Caco-2 (cell line): Measurements from ENCODE around the gene DCBLD2. TPM values are rescaled to one million over a fixed set of nuclear protein-coding genes. Genes with fewer than 3 reads are reported as not detected.

Experiments used
- BruUV-seq: library from RNA; stranded (reverse); fragments of 400-500 nt; replicated peaks from 2 replicates; lab custom pipeline; 2021; lab: Mats Ljungman, UMichigan
- CTCF ChIA-PET: fragments of 300-600 bp; sonication (Branson Sonifier 250); formaldehyde crosslinking; loops from one replicate; lab custom pipeline; 2022; ENCODE audit warnings: antibody characterized with exemption; lab: Charles Lee
- POLR2A ChIA-PET: fragments of 300-600 bp; sonication (Branson Sonifier 250); formaldehyde crosslinking; loops from one replicate; lab custom pipeline; 2022; ENCODE audit warnings: antibody characterized with exemption; lab: Charles Lee
- DNase-seq, 2 experiments: peaks; one replicate each; pipeline versions ENCODE4 v3.0.0 to v3.0.0-alpha.2; 2020 to 2022
- H3K27me3 ChIP-seq: replicated peaks from 2 replicates; pipeline ENCODE4 v1.6.0; 2011; ENCODE audit warnings: low read length; ENCODE audit not compliant: control insufficient read depth, insufficient read depth
- H3K36me3 ChIP-seq: 2 replicates; pipeline ENCODE4 v1.5.1; 2011; ENCODE audit warnings: low read length; ENCODE audit not compliant: control insufficient read depth, insufficient read depth
- H3K4me1 ChIP-seq: fragments of 250-450 bp; sonication (Bioruptor Pico); 2 replicates; pipeline ENCODE4 v1.5.1; 2020; ENCODE audit warnings: mild to moderate bottlenecking
- H3K4me3 ChIP-seq: 2 replicates; pipeline ENCODE4 v1.5.1; 2011; ENCODE audit warnings: low read depth, mild to moderate bottlenecking, control low read depth, low read length
- H3K9me3 ChIP-seq: fragments of 250-450 bp; sonication (Bioruptor Pico); 2 replicates; pipeline ENCODE4 v1.5.1; 2020; ENCODE audit warnings: mild to moderate bottlenecking, moderate library complexity
- H3K27ac Mint-ChIP-seq: one replicate; pipeline ENCODE4 v1.8.0; 2022; ENCODE audit warnings: mixed read lengths; ENCODE audit not compliant: unreplicated experiment
- H3K27me3 Mint-ChIP-seq: one replicate; pipeline ENCODE4 v1.8.0; 2022; ENCODE audit warnings: mixed read lengths; ENCODE audit not compliant: insufficient read depth, unreplicated experiment
- H3K36me3 Mint-ChIP-seq: one replicate; pipeline ENCODE4 v1.8.0; 2022; ENCODE audit warnings: mild to moderate bottlenecking, mixed read lengths; ENCODE audit not compliant: insufficient read depth, unreplicated experiment
- H3K4me1 Mint-ChIP-seq: one replicate; pipeline ENCODE4 v1.8.0; 2022; ENCODE audit warnings: low read depth, mixed read lengths; ENCODE audit not compliant: unreplicated experiment
- H3K4me3 Mint-ChIP-seq: one replicate; pipeline ENCODE4 v1.8.0; 2022; ENCODE audit warnings: mild to moderate bottlenecking, moderate library complexity, mixed read lengths; ENCODE audit not compliant: unreplicated experiment
- H3K9me3 Mint-ChIP-seq: one replicate; pipeline ENCODE4 v1.8.0; 2022; ENCODE audit warnings: mixed read lengths; ENCODE audit not compliant: unreplicated experiment
- CTCF ChIP-seq, 2 experiments: fragments of 200-600 bp in 1 of 2; IDR thresholded peaks; 1 replicate in 1 of 2; 2 replicates in 1 of 2; pipeline versions ENCODE4 v1.5.1 to v1.8.0; 2011 to 2022; ENCODE audit warnings: antibody characterized with exemption in 1 of 2, control low read depth in 1 of 2, inconsistent platforms in 1 of 2, low read depth in 1 of 2, low read length in 1 of 2, mild to moderate bottlenecking in 1 of 2, moderate library complexity in 1 of 2; ENCODE audit not compliant: insufficient read depth in 1 of 2, severe bottlenecking in 1 of 2, unreplicated experiment in 1 of 2
- intact Hi-C: fragments of 100-400 bp; cut with micrococcal nuclease; formaldehyde crosslinking; loops from one replicate; pipeline ENCODE4 v1.10.0; 2022; ENCODE audit not compliant: unreplicated experiment
- total RNA-seq: library from RNA; stranded (reverse); gene quantifications from 2 replicates; pipeline ENCODE4 v1.2.3, GENCODE V29; 2022

The DCBLD2 gene
- total RNA-seq, 1 experiment from 2014 or later: 53.0 TPM

DNA sequence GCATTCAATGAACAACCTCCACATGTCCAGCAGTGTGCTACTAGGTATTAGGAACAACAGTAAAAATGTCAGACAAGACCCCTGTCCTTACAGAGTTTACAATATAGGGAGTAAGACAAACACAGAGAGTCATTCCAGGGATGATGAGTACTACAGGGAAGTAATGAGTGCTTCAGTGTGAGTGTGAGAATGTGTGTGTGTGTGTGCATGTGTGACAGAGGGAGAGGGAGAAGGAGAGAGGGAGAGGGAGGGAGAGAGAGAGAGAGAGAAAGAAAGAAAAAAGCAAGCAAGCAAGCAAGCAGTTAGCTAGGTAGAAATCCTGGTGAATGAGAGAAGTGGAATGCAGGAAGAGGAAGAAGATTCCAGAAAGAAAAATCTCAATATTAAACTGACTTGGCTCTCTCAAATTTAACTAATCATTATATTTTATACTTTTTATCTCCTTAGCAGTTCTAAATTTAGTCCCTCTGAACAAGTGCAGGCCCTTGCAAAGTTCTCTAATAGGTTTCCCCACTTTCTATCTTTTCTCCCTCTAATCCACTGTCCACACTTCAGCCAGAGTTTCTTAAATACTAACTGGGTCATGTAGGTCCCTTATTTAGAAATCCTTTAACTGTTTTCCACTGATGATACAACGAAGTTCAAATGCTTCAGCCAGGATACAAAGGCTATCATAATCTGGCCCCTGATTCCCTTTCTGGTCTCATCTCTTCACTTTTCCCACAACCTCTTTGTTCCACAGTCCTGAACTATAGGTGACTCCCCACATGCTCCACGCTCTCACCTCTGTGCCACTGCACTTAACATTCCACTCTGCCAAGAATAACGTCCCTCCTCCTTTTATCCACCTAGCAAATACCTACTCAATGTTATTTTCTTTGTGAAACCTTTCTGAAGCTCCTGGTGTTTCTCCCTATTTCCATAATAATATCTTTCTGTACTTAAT, 10.3 kb downstream of the DCBLD2 start:
- no peak for TF ChIP-seq CTCF (IDR thresholded peaks at IDR 0.05; ENCODE audit: insufficient read depth in 1 of 2, low read depth in 1 of 2, low read length in 1 of 2, severe bottlenecking in 1 of 2, unreplicated experiment in 1 of 2)
- CTCF ChIA-PET: no interaction called here
- H3K9me3 ChIP-seq: no peaks in the 10 kb centered on the region
- Mint-ChIP-seq H3K27me3 (no peaks in the 10 kb centered on the region), H3K4me1 (peaks cover 19% of the 10 kb centered on the region), H3K4me3 (no peak overlapping the region), H3K27ac (no peak overlapping the region), H3K9me3 (no peaks in the 10 kb centered on the region), H3K36me3 (peaks cover 5% of the 10 kb centered on the region)
- no TSS peak for BruUV-seq
- H3K4me3 ChIP-seq: no peak overlapping the region
- intact Hi-C loops: no loop called here
- no peaks in the 10 kb centered on the region for H3K36me3 ChIP-seq
- DNase-seq: no peak
- POLR2A ChIA-PET: no interaction called here
- H3K4me1 ChIP-seq: peaks cover 28% of the 10 kb centered on the region
- H3K27me3 ChIP-seq: no peaks in the 10 kb centered on the region

- no peaks in the 10 kb centered on the region for H3K9me3 ChIP-seq
- intact Hi-C loops: no loop called here
- no peak for TF ChIP-seq CTCF (IDR thresholded peaks at IDR 0.05; ENCODE audit: insufficient read depth in 1 of 2, low read depth in 1 of 2, low read length in 1 of 2, severe bottlenecking in 1 of 2, unreplicated experiment in 1 of 2)
- no peak overlapping the region for H3K4me3 ChIP-seq
- ChIA-PET POLR2A (no interaction called here), CTCF (no interaction called here)
- H3K4me1 ChIP-seq: peaks cover 28% of the 10 kb centered on the region
- no TSS peak for BruUV-seq
- H3K9me3 Mint-ChIP-seq: no peaks in the 10 kb centered on the region
- no peaks in the 10 kb centered on the region for H3K36me3 ChIP-seq
- DNase-seq: no peak
- no peaks in the 10 kb centered on the region for H3K27me3 Mint-ChIP-seq
- no peak overlapping the region for H3K27ac Mint-ChIP-seq
- H3K4me3 Mint-ChIP-seq: no peak overlapping the region
- no peaks in the 10 kb centered on the region for H3K27me3 ChIP-seq
- H3K36me3 Mint-ChIP-seq: peaks cover 5% of the 10 kb centered on the region
- peaks cover 19% of the 10 kb centered on the region for H3K4me1 Mint-ChIP-seq
Measured at GRCh38 chr3:98890181-98890835, 11.2 kb downstream of the DCBLD2 start.

DNA sequence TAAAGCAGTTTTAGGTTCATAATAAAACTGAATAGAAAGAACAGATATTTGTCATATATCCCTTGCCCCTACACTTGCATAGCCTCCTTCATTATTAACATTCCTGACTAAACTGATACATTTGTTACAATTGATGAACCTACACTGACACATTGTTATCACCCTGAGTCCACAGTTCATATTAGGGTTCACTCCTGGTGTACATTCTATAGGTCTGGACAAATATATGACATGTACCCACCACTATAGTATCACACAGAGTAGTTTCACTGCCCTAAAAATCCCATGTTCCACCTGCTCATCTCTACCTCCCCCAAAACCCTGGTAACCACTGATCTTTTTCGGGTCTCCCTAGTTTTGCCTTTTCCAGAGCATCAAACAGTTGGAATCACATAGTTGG, 13.8 kb downstream of the DCBLD2 start:
- H3K27ac Mint-ChIP-seq: no peak overlapping the region
- peaks cover 9% of the 10 kb centered on the region for H3K4me1 Mint-ChIP-seq
- H3K9me3 ChIP-seq: no peaks in the 10 kb centered on the region
- TF ChIP-seq CTCF (IDR thresholded peaks at IDR 0.05; ENCODE audit: insufficient read depth in 1 of 2, low read depth in 1 of 2, low read length in 1 of 2, severe bottlenecking in 1 of 2, unreplicated experiment in 1 of 2): no peak
- ChIA-PET CTCF (interaction anchor here (1.2 kb wide), 1 partner anchor 14 kb away, joined by 6 read pairs; the partner anchor contains the start of gene DCBLD2), POLR2A (no interaction called here)
- DNase-seq: no peak
- no peaks in the 10 kb centered on the region for H3K9me3 Mint-ChIP-seq
- no peaks in the 10 kb centered on the region for H3K36me3 ChIP-seq
- peaks cover 30% of the 10 kb centered on the region for H3K4me1 ChIP-seq
- intact Hi-C loops: no loop called here
- H3K4me3 Mint-ChIP-seq: no peak overlapping the region
- no peak overlapping the region for H3K4me3 ChIP-seq
- no peaks in the 10 kb centered on the region for H3K27me3 Mint-ChIP-seq
- peaks cover 5% of the 10 kb centered on the region for H3K36me3 Mint-ChIP-seq
- no peaks in the 10 kb centered on the region for H3K27me3 ChIP-seq
- no TSS peak for BruUV-seq
